ENCODE results near the gene AXIN2.
"Not testable (repeated sequence)": the region's sequence is repeated elsewhere in the genome, so short reads cannot be mapped to it uniquely, and the experiment has no call there.

Gene AXIN2

GRCh38 chr17:65538675-65539529 lies 22.5 kb downstream of the AXIN2 start:
- no peak overlapping the region for H3K4me3 ChIP-seq (ENCODE audit: low read depth, low read length)

- H3K4me3 ChIP-seq (ENCODE audit: low read depth, low read length): no peak overlapping the region
Measured at GRCh38 chr17:65537845-65538674, 23.4 kb downstream of the AXIN2 start.

- no peak overlapping the region for H3K4me3 ChIP-seq (ENCODE audit: low read depth, low read length)
Measured at GRCh38 chr17:65537343-65537844, 24.1 kb downstream of the AXIN2 start.

- H3K4me3 ChIP-seq (ENCODE audit: low read depth, low read length): no peak overlapping the region
Measured at GRCh38 chr17:65536573-65537342, 24.7 kb downstream of the AXIN2 start.

DNA sequence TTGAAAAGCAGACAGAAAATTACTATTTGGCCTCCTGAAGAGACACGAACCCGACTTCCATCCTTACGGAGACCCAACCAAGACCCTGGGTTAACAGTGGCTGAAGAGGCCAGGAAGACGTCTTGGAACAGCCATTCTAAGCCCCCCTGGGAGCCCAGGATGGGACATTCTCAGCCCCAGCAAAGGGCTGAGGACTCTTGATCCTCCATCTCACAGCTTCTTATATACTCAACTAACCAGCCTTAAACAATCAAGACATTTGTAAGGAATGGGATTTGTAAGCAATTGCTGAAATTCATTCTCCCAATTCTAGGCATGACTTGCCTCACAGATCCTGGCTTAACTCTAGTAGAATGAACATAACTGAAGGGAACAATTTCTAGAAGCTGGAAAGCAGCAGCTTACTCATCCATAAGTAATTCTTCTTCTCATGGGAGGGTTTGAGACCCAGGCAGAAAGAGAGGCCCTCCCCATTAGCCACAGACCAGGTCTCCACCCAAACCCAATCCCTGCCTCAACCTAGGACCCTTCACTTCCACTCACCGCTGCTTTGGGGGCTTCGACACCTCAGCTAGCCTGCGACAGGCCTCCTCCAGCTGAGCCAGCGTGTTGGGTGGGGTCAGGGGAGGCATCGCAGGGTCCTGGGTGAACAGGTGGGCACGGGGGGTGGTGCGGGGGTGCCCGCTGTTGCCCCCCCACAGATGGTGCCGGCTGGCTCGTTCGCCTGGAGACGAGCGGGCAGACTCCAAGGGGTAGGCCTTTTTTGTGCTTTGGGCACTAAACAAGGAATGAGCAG lies 25.5 kb downstream of the AXIN2 start:
- no peak overlapping the region for H3K4me3 ChIP-seq (ENCODE audit: low read depth, low read length)

DNA sequence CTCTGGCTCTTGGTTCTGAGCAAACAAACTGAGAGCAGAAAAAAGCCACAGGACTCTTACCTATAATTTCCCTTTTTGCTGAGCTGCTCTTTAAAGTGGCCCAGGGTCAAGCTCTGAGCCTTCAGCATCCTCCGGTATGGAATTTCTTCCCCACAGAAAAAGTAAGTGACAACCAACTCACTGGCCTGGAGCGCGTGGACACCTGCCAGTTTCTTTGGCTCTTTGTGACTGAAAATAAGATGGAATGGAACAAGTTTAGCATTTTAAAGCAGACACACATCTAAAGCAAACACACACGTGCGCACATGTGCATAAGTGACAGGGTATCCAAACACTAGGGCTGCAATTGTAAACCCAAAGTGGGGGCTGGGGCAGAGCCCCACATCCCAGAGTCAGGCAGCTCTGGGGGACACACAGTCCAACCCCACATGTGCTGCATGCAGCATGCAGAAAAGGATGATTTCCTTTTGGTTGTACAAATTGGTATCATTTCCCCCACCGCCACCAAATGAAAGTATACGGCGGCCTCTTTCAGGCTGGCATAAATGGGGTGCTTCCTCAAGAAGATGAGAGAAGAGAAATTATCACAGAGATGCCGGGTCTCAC lies 27.5 kb downstream of the AXIN2 start:
- H3K4me3 ChIP-seq (ENCODE audit: low read depth, low read length): no peak overlapping the region

GRCh38 chr17:65533056-65533745 lies 28.2 kb downstream of the AXIN2 start:
- no peak overlapping the region for H3K4me3 ChIP-seq (ENCODE audit: low read depth, low read length)

DNA sequence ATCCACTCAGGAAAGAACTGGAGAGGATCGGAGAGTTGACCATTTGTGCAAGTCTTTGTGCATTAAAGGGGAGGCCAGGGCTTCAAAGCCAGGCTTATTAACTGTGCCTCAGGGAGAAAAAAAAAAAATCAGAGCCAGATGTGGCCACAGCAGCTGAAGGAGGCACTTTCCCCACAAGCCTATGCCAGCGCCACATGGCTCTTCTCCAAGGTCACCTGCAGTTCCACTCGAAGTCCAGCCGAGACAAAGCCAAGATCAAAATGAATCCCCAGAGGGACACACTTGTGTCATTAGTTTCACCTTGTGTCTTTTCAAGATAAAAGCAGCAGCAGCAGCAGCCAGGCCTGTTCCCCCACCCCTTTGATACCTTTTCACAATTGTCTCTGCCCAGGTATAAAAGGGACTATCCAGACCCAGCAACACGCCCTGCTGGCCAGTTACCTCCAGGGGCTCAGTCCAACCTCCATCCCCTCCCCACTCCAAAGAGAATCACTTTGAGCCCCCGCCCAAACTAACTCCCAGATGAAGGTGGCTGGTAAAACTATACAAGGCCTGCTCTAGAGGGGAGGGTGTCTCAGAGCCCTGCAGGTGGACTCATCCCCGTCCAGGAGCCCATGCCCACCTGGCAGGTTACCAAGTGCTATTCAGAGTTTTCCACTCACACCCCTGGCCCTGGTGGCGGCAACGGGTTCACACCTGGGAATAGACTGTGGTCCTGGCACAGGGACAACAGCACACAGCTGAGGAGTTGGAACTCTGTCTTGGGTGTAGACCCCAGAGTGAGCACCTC lies 29.2 kb downstream of the AXIN2 start:
- H3K4me3 ChIP-seq (ENCODE audit: low read depth, low read length): no peak overlapping the region

DNA sequence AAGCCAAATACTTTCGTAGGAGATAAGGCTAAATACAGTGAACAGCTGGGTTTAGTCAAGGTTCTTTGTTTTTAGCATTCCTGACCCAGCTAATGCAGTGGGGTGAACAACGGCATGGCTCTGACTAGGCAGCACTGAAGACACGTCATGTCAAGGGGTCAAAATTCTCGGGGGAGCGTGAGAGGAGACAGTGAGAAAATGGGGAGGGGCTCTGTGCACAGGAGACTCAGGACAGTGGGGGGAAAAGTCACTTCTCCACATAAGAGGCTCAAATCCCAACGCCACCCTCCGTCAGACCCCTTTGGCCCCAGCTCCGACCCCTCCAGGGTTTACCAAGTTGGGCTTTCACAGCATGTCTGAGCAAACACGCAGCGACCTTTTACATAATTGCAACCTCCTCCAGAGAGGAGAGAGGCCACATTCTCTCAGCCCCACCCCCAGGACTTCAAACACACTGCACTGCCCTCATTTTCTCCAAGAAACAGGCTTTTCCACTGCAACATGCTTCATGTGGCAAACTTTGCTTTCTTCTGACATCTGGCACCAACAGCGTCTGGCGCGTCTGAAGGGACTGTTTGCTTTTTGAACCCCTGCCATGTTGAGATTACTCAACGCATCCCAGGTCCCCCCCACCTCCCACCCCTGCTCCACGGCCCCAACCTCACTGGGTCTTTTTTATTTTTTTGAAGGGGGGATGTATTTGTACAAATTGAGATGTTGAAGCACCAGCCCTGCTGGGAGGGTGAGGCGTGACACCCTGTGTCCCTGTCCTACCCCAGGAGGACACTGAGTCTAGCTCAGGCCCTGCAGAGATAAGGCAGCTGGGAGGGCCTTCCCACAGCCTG lies 30.0 kb downstream of the AXIN2 start:
- no peak overlapping the region for H3K4me3 ChIP-seq (ENCODE audit: low read depth, low read length)

GRCh38 chr17:65530523-65531255 lies 30.8 kb downstream of the AXIN2 start:
- H3K4me3 ChIP-seq (ENCODE audit: low read depth, low read length): no peak overlapping the region

GRCh38 chr17:65529761-65530522 lies 31.5 kb downstream of the AXIN2 start:
- no peak overlapping the region for H3K4me3 ChIP-seq (ENCODE audit: low read depth, low read length)

GRCh38 chr17:65529040-65529633 lies 32.3 kb downstream of the AXIN2 start:
- H3K4me3 ChIP-seq (ENCODE audit: low read depth, low read length): no peak overlapping the region

DNA sequence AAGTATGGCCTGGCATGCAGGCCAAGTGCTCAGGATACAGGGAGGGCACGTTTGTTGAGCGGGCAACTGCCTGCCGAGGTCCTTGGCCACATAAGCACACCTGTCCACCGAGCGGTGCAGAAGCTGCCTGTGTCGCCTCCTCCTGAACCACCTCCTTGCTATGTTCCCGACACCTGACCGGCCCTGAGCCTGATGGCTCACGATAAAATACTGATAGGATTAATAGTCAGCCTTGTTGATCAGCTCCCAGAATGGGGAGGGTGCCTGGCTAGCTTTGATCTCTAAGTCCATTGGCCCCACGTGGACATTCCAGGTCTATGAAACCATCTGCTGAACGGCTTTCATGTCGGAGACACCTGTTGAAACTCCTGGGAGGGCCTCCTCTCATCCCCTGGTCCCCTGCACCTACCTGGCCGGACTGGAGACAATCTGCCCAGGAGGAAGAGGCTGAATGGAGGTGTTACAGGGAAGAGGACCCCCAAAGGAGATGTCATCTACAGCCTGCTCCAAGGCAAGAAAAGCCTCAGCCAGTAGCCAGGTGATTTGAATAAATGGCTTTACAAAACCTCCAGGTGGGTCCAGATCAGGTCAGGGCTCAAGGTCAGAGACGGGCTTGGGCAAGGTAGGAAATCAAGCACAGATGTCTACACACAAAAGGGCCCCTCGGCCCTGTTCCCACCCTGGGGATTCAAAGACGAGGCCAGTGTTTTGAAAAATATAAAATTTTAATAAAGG lies 33.4 kb downstream of the AXIN2 start:
- H3K4me3 ChIP-seq (ENCODE audit: low read depth, low read length): no peak overlapping the region

DNA sequence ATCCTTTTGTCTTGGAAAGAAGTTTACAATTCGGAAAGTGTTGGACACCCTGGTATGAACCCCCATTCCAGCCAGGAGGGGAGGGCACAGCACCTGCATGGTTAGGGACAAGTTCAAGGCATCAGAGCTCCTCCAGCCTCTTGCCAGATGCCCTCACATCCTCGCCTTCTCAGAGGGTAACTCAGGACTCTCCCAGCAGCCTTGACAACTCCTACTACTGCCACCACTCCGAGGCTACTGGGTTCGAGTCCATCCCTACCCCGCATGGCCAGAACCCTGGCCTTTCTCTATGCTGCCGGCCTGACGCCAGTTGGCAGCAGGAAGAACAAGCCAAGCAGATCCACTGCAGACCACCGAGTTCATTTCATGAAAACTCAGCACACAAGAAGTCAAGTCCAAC lies 34.1 kb downstream of the AXIN2 start:
- no peak overlapping the region for H3K4me3 ChIP-seq (ENCODE audit: low read depth, low read length)

DNA sequence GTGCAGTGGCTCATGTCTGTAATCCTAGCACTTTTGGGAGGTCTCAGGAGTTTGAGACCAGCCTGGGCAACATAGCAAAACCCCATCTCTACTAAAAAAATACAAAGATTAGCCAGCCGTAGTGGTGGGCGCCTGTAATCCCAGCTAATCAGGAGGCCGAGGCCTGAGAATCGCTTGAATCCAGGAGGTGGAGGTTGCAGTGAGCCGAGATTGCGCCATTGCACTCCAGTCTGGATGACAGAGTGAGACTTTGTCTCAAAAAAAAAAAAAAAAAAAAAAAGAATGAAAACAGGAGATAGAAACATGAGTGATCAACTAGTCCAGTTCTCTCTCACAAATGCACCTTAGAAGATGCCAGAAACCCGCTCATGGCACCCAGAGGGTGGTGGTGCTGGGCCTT lies 34.6 kb downstream of the AXIN2 start:
- not testable (repeated sequence) for H3K4me3 ChIP-seq (ENCODE audit: low read depth, low read length)

All from iPS-11a (cell line).